ENCODE measurements around the gene DECR2.

- TF ChIP-seq CTCF (IDR thresholded peaks at IDR 0.05): no peak
- TF ChIP-seq POLR2A (IDR thresholded peaks at IDR 0.05): no peak
Observed at GRCh38 chr16:361341-361871, 40.3 kb upstream of the DECR2 start.
